ENCODE measurements around the gene ARX. TPM values are rescaled to one million over a fixed set of nuclear protein-coding genes. Genes with fewer than 3 reads are reported as not detected.

The ARX gene
- total and polyA plus RNA-seq, 11 donors, result not detected

DNA sequence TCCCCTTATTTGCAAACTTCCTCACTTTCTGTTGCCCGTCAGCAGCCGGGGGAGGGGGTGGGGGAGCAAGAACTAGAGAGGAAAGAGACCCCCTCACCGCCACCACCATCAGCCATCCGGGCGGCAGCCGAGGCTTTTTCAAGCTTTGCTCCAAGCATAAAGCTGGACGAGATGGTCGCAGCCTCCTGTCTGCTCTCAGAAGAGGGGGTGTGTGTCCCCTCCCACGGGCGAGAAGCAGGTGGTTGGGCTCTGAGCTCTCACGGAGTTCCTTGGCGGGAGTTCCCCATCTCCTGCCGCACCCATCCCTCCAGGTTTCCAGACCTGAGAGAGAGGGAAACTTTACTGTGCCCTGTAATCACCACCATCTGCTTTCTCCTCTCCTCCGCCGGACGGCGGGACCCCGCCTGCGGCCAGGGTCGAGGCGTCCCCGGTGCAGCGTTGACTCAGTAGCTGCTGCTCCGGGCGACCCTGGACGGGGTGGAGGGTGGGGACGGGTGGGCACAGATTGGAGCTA lies 4.7 kb upstream of the ARX start:
- Histone ChIP-seq H3K9me3 (no peaks in the 10 kb centered on the region), H3K27me3 (peaks cover 33 to 99% (median 84%) of the 10 kb centered on the region in 9 donors), H3K36me3 (no peaks in the 10 kb centered on the region), H3K4me3 (peak overlapping the region in 1 of 12 donors; percentile 25), H3K4me1 (peaks cover 0 to 19% (median 0%) of the 10 kb centered on the region in 12 donors), H3K27ac (no peak overlapping the region)
- intact Hi-C loops (cut with DNase I), result no loop called here
- ATAC-seq (no peak), DNase-seq (peak in 1 of 5 donors; percentile 17)
- 2 to 30% (median 10%) methylated on average over 19 to 27 of the region's 27 CpGs for WGBS, 4 donors
- no peak for TF ChIP-seq POLR2A (IDR thresholded peaks at IDR 0.05)
- TF ChIP-seq, protein P1, sequence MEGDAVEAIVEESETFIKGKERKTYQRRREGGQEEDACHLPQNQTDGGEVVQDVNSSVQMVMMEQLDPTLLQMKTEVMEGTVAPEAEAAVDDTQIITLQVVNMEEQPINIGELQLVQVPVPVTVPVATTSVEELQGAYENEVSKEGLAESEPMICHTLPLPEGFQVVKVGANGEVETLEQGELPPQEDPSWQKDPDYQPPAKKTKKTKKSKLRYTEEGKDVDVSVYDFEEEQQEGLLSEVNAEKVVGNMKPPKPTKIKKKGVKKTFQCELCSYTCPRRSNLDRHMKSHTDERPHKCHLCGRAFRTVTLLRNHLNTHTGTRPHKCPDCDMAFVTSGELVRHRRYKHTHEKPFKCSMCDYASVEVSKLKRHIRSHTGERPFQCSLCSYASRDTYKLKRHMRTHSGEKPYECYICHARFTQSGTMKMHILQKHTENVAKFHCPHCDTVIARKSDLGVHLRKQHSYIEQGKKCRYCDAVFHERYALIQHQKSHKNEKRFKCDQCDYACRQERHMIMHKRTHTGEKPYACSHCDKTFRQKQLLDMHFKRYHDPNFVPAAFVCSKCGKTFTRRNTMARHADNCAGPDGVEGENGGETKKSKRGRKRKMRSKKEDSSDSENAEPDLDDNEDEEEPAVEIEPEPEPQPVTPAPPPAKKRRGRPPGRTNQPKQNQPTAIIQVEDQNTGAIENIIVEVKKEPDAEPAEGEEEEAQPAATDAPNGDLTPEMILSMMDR (IDR thresholded peaks at IDR 0.05), result no peak

DNA sequence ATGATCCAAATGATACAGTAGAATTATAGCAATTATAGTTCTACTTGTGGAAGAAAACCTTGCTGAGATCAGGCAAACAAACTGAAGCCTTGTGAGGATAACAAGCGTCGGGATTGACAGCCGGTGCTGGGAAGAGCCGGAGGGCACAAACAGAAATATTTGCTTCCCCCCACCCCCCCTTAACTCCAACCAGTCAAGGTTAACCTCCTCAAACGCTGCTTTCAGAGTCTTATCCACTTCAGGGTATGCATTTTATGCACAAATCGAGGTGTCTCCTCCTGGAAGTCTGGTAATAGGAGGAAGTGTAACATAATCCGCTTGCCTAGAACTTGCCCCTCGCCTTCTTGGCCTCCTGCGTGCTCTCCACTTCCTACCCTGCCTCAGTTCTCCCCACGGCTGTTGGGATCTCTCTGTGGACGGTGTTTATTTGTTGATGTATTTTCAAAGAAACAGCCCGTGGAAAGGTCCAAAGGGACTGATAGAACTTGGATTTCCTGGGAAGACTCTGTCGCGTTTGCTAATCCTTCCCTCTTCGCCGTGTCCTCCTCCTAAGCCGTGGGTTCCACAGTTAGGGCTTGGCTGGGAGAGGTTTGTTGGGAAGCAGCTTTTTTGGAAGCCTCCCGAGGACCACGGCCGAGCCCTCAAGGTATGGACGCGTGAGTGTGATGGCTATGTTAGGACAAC lies 4.1 kb upstream of the ARX start:
- Histone ChIP-seq H3K9me3 (no peaks in the 10 kb centered on the region), H3K27ac (no peak overlapping the region), H3K27me3 (peaks cover 37 to 99% (median 90%) of the 10 kb centered on the region in 9 donors), H3K4me3 (no peak overlapping the region), H3K4me1 (peaks cover 0 to 22% (median 0%) of the 10 kb centered on the region in 12 donors), H3K36me3 (no peaks in the 10 kb centered on the region)
- no peak for TF ChIP-seq POLR2A (IDR thresholded peaks at IDR 0.05)
- TF ChIP-seq, protein P1 (IDR thresholded peaks at IDR 0.05), result no peak
- intact Hi-C loops (cut with DNase I), result no loop called here
- no peak for ATAC-seq
- 5 to 32% (median 16%) methylated on average over 22 of the region's 22 CpGs for WGBS, 4 donors
- no peak for DNase-seq

DNA sequence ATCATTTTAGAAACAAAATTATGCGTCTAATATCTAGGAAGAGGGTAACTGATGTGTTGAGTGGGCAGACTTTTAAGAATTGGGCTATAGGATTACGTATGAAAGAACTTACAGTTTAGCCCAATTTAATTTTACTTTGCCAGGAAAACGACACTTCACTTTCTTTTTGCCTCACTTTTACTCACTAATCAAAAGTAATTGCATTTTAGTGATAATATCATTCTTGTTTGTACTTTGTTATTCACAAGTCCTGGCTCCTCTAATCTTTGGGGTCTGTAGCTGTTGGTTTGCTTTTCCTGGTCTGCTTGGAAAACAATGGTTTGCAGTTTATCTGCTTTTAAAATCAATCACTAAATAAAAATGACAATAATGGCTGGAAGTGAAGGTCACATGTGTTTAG lies 2.9 kb upstream of the ARX start:
- H3K4me3 ChIP-seq, result no peak overlapping the region
- no peak overlapping the region for H3K27ac ChIP-seq
- DNase-seq (no peak), ATAC-seq (no peak)
- H3K9me3 ChIP-seq, result no peaks in the 10 kb centered on the region
- H3K4me1 ChIP-seq, result peaks cover 0 to 22% (median 0%) of the 10 kb centered on the region in 12 donors
- intact Hi-C loops (cut with DNase I), result no loop called here
- WGBS, 4 donors, result 21 to 28% (median 27%) methylated on average over 3 of the region's 3 CpGs
- H3K36me3 ChIP-seq, result no peaks in the 10 kb centered on the region
- no peak for TF ChIP-seq POLR2A (IDR thresholded peaks at IDR 0.05)
- TF ChIP-seq, protein P1 (IDR thresholded peaks at IDR 0.05), result no peak
- H3K27me3 ChIP-seq, result peaks cover 38 to 100% (median 97%) of the 10 kb centered on the region in 9 donors

DNA sequence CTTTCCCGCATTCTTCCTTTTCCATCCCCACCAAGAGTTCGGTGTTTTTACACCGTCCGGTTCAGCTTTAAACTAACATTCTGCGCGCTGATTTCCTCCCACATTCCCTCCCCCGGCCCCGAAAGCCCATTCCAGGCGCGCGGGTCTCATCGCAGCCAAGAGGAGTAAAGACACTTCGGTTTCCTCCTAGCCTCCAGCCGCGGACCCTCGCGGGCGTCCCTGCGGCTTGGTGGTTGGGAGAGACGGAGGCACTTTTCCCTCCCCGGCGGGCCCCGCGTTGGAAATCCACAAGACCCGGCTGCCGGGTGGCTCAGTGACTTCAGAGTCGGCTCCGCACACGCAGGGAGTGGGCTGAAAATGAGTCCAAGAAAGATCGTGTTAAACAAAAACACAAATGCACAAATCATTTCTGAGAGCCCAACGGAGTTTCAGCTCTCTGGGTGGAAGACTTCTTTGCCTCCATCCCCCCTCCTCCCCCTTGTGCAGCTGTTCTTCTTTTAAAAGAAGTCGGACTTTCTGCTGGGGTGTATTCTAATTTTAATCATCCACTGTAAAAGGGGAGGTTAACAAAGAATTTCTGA lies 2.0 kb upstream of the ARX start:
- no peak overlapping the region for H3K27ac ChIP-seq
- intact Hi-C loops (cut with DNase I), result no loop called here
- WGBS, 4 donors, result 2 to 25% (median 9%) methylated on average over 31 to 32 of the region's 32 CpGs
- no peaks in the 10 kb centered on the region for H3K36me3 ChIP-seq
- H3K27me3 ChIP-seq, result peaks cover 36 to 95% (median 92%) of the 10 kb centered on the region in 9 donors
- H3K4me1 ChIP-seq, result peaks cover 0 to 27% (median 0%) of the 10 kb centered on the region in 12 donors
- H3K9me3 ChIP-seq, result no peaks in the 10 kb centered on the region
- DNase-seq, result peak in 1 of 5 donors; percentile 17
- TF ChIP-seq POLR2A (IDR thresholded peaks at IDR 0.05), result no peak
- TF ChIP-seq, protein P1 (IDR thresholded peaks at IDR 0.05), result no peak
- H3K4me3 ChIP-seq, result no peak overlapping the region
- ATAC-seq, result no peak
